Measurements from ENCODE around the gene MACF1. TPM values are rescaled to one million over a fixed set of nuclear protein-coding genes. Genes with fewer than 3 reads are reported as not detected.

The MACF1 gene
- total and polyA plus RNA-seq, 2 donors from 2014 or later, result 65.7 to 387 TPM

- H3K9ac ChIP-seq (ENCODE audit: low read length in 3 of 3), result no peak overlapping the region
- peaks cover 5 to 31% (median 21%) of the 10 kb centered on the region in 3 donors for H3K36me3 ChIP-seq (ENCODE audit: control insufficient read depth in 2 of 3, insufficient read depth in 3 of 3, low read length in 3 of 3)
- intact Hi-C loops (cut with DNase I), result no loop called here
- H3K27me3 ChIP-seq (ENCODE audit: control insufficient read depth, insufficient read depth, low read length), result no peaks in the 10 kb centered on the region
- no peak overlapping the region for H3K4me3 ChIP-seq (ENCODE audit: low read length in 3 of 3)
- DNase-seq, result no peak
- no peak for FAIRE-seq
- H3K4me1 ChIP-seq (ENCODE audit: control insufficient read depth in 2 of 3, insufficient read depth in 2 of 3, low read depth in 1 of 3, low read length in 3 of 3), result no peaks in the 10 kb centered on the region
- no peak for TF ChIP-seq CTCF (IDR thresholded peaks at IDR 0.05; ENCODE audit: borderline replicate concordance, extremely low read depth, insufficient read depth)
- H3K9me3 ChIP-seq (ENCODE audit: control insufficient read depth in 2 of 3, insufficient read depth in 1 of 3, low read length in 3 of 3), result no peaks in the 10 kb centered on the region
- no peak overlapping the region for H3K27ac ChIP-seq (ENCODE audit: low read depth in 2 of 2, low read length in 2 of 2)
Observed at GRCh38 chr1:39376656-39377055, 172.2 kb downstream of the MACF1 start.

GRCh38 chr1:39378377-39378776 is 173.9 kb downstream of the MACF1 start:
- TF ChIP-seq CTCF (IDR thresholded peaks at IDR 0.05; ENCODE audit: borderline replicate concordance, extremely low read depth, insufficient read depth), result peak; percentile 31
- Histone ChIP-seq H3K36me3 (ENCODE audit: control insufficient read depth in 2 of 3, insufficient read depth in 3 of 3, low read length in 3 of 3) (peaks cover 5 to 35% (median 19%) of the 10 kb centered on the region in 3 donors), H3K4me1 (ENCODE audit: control insufficient read depth in 2 of 3, insufficient read depth in 2 of 3, low read depth in 1 of 3, low read length in 3 of 3) (no peaks in the 10 kb centered on the region), H3K9ac (ENCODE audit: low read length in 3 of 3) (no peak overlapping the region), H3K9me3 (ENCODE audit: control insufficient read depth in 2 of 3, insufficient read depth in 1 of 3, low read length in 3 of 3) (no peaks in the 10 kb centered on the region), H3K27me3 (ENCODE audit: control insufficient read depth, insufficient read depth, low read length) (no peaks in the 10 kb centered on the region), H3K4me3 (ENCODE audit: low read length in 3 of 3) (no peak overlapping the region), H3K27ac (ENCODE audit: low read depth in 2 of 2, low read length in 2 of 2) (no peak overlapping the region)
- intact Hi-C loops (cut with DNase I), result no loop called here
- no peak for FAIRE-seq
- peak in 1 of 5 donors; percentile 24 for DNase-seq

GRCh38 chr1:39379187-39379586 is 174.7 kb downstream of the MACF1 start:
- no peak overlapping the region for H3K4me3 ChIP-seq (ENCODE audit: low read length in 3 of 3)
- no peaks in the 10 kb centered on the region for H3K9me3 ChIP-seq (ENCODE audit: control insufficient read depth in 2 of 3, insufficient read depth in 1 of 3, low read length in 3 of 3)
- DNase-seq, result no peak
- intact Hi-C loops (cut with DNase I), result no loop called here
- no peak overlapping the region for H3K9ac ChIP-seq (ENCODE audit: low read length in 3 of 3)
- H3K27me3 ChIP-seq (ENCODE audit: control insufficient read depth, insufficient read depth, low read length), result no peaks in the 10 kb centered on the region
- H3K4me1 ChIP-seq (ENCODE audit: control insufficient read depth in 2 of 3, insufficient read depth in 2 of 3, low read depth in 1 of 3, low read length in 3 of 3), result no peaks in the 10 kb centered on the region
- no peak for TF ChIP-seq CTCF (IDR thresholded peaks at IDR 0.05; ENCODE audit: borderline replicate concordance, extremely low read depth, insufficient read depth)
- no peak for FAIRE-seq
- H3K36me3 ChIP-seq (ENCODE audit: control insufficient read depth in 2 of 3, insufficient read depth in 3 of 3, low read length in 3 of 3), result peaks cover 5 to 35% (median 24%) of the 10 kb centered on the region in 3 donors
- H3K27ac ChIP-seq (ENCODE audit: low read depth in 2 of 2, low read length in 2 of 2), result no peak overlapping the region

GRCh38 chr1:39380036-39380435 is 175.5 kb downstream of the MACF1 start:
- H3K4me1 ChIP-seq (ENCODE audit: control insufficient read depth in 2 of 3, insufficient read depth in 2 of 3, low read depth in 1 of 3, low read length in 3 of 3), result no peaks in the 10 kb centered on the region
- FAIRE-seq (no peak), DNase-seq (no peak)
- no peaks in the 10 kb centered on the region for H3K27me3 ChIP-seq (ENCODE audit: control insufficient read depth, insufficient read depth, low read length)
- no peaks in the 10 kb centered on the region for H3K9me3 ChIP-seq (ENCODE audit: control insufficient read depth in 2 of 3, insufficient read depth in 1 of 3, low read length in 3 of 3)
- no peak overlapping the region for H3K9ac ChIP-seq (ENCODE audit: low read length in 3 of 3)
- no peak overlapping the region for H3K27ac ChIP-seq (ENCODE audit: low read depth in 2 of 2, low read length in 2 of 2)
- intact Hi-C loops (cut with DNase I), result no loop called here
- peaks cover 5 to 35% (median 27%) of the 10 kb centered on the region in 3 donors for H3K36me3 ChIP-seq (ENCODE audit: control insufficient read depth in 2 of 3, insufficient read depth in 3 of 3, low read length in 3 of 3)
- no peak overlapping the region for H3K4me3 ChIP-seq (ENCODE audit: low read length in 3 of 3)
- no peak for TF ChIP-seq CTCF (IDR thresholded peaks at IDR 0.05; ENCODE audit: borderline replicate concordance, extremely low read depth, insufficient read depth)

All from kidney (tissue), 14 donors.